ENCODE results near the gene SIRT1. TPM values are rescaled to one million over a fixed set of nuclear protein-coding genes. Genes with fewer than 3 reads are reported as not detected.

Gene SIRT1
- total RNA-seq, 8 experiments from 2014 or later = 6.1 to 23.9 (median 18.6) TPM

- H3K4me3 ChIP-seq = peak overlapping the region; percentile 56 to 84 (median 74)
- peak; percentile 66 to 80 (median 76) for ATAC-seq (replicated peaks in 6 of 8)
- peaks cover 0 to 8% of the 10 kb centered on the region in 2 donors for H3K4me1 ChIP-seq (replicated peaks in 1 of 2)
- in situ Hi-C loops (cut with MboI; ENCODE audit: low pct_unique_long_range_greater_than_20kb in 2 of 9, low sequenced_read_pairs in 9 of 9, unreplicated experiment in 9 of 9) = no loop called here
- 0 to 4% (median 0%) methylated on average over 4 to 24 of the region's 73 CpGs for WGBS, 10 experiments
- peak overlapping the region; percentile 96 to 97 for H3K27ac ChIP-seq
Observed at GRCh38 chr10:67884842-67885670, 600 bp downstream of the SIRT1 start.

- Histone ChIP-seq H3K4me1 (replicated peaks in 1 of 2) (no peaks in the 10 kb centered on the region), H3K4me3 (no peak overlapping the region), H3K27ac (no peak overlapping the region)
- ATAC-seq (replicated peaks in 6 of 8) = no peak
- 40 to 96% (median 91%) methylated on average over 1 to 14 of the region's 14 CpGs; no CpG with 5 or more reads in 2 of the 10 experiments for WGBS, 10 experiments
- in situ Hi-C loops (cut with MboI; ENCODE audit: low pct_unique_long_range_greater_than_20kb in 2 of 9, low sequenced_read_pairs in 9 of 9, unreplicated experiment in 9 of 9) = no loop called here
Observed at GRCh38 chr10:67893637-67894036, 9.2 kb downstream of the SIRT1 start.

- no peak overlapping the region for H3K4me3 ChIP-seq
- H3K27ac ChIP-seq = no peak overlapping the region
- no peak for ATAC-seq (replicated peaks in 6 of 8)
- 75 to 100% (median 98%) methylated on average over 1 to 7 of the region's 7 CpGs; no CpG with 5 or more reads in 1 of the 10 experiments for WGBS, 10 experiments
- no peaks in the 10 kb centered on the region for H3K4me1 ChIP-seq (replicated peaks in 1 of 2)
- in situ Hi-C loops (cut with MboI; ENCODE audit: low pct_unique_long_range_greater_than_20kb in 2 of 9, low sequenced_read_pairs in 9 of 9, unreplicated experiment in 9 of 9) = no loop called here
Observed at GRCh38 chr10:67903581-67903980, 19.1 kb downstream of the SIRT1 start.

- Histone ChIP-seq H3K4me1 (replicated peaks in 1 of 2) (no peaks in the 10 kb centered on the region), H3K27ac (no peak overlapping the region), H3K4me3 (no peak overlapping the region)
- WGBS, 10 experiments = 0 to 91% (median 90%) methylated on average over 1 to 2 of the region's 2 CpGs; no CpG with 5 or more reads in 5 of the 10 experiments
- no peak for ATAC-seq (replicated peaks in 6 of 8)
- in situ Hi-C loops (cut with MboI; ENCODE audit: low pct_unique_long_range_greater_than_20kb in 2 of 9, low sequenced_read_pairs in 9 of 9, unreplicated experiment in 9 of 9) = no loop called here
Observed at GRCh38 chr10:67912331-67912946, 28.0 kb downstream of the SIRT1 start.

- Histone ChIP-seq H3K27ac (no peak overlapping the region), H3K4me1 (replicated peaks in 1 of 2) (no peaks in the 10 kb centered on the region), H3K4me3 (no peak overlapping the region)
- ATAC-seq (replicated peaks in 6 of 8) = no peak
- 95 to 100% (median 100%) methylated on average over 3 to 8 of the region's 8 CpGs; no CpG with 5 or more reads in 1 of the 10 experiments for WGBS, 10 experiments
- in situ Hi-C loops (cut with MboI; ENCODE audit: low pct_unique_long_range_greater_than_20kb in 2 of 9, low sequenced_read_pairs in 9 of 9, unreplicated experiment in 9 of 9) = no loop called here
Observed at GRCh38 chr10:67914777-67915340, 30.4 kb downstream of the SIRT1 start.

GRCh38 chr10:67917169-67917568 lies 32.7 kb downstream of the SIRT1 start:
- H3K27ac ChIP-seq = no peak overlapping the region
- in situ Hi-C loops (cut with MboI; ENCODE audit: low pct_unique_long_range_greater_than_20kb in 2 of 9, low sequenced_read_pairs in 9 of 9, unreplicated experiment in 9 of 9) = no loop called here
- no peak overlapping the region for H3K4me3 ChIP-seq

GRCh38 chr10:67917679-67918078 lies 33.2 kb downstream of the SIRT1 start:
- Histone ChIP-seq H3K4me3 (no peak overlapping the region), H3K27ac (no peak overlapping the region), H3K4me1 (replicated peaks in 1 of 2) (no peaks in the 10 kb centered on the region)
- in situ Hi-C loops (cut with MboI; ENCODE audit: low pct_unique_long_range_greater_than_20kb in 2 of 9, low sequenced_read_pairs in 9 of 9, unreplicated experiment in 9 of 9) = no loop called here
- ATAC-seq (replicated peaks in 6 of 8) = no peak
- 0 to 100% (median 64%) methylated on average over 1 of the region's 1 CpG; no CpG with 5 or more reads in 1 of the 10 experiments for WGBS, 10 experiments

More at GRCh38 chr10:67917169-67917568, 32.7 kb downstream of the SIRT1 start:
- ATAC-seq (replicated peaks in 6 of 8) = peak in 1 of 8 experiments; percentile 17
- no peaks in the 10 kb centered on the region for H3K4me1 ChIP-seq (replicated peaks in 1 of 2)
- 58 to 100% (median 88%) methylated on average over 1 to 2 of the region's 2 CpGs; no CpG with 5 or more reads in 2 of the 10 experiments for WGBS, 10 experiments

GRCh38 chr10:67921065-67921464 lies 36.6 kb downstream of the SIRT1 start:
- H3K27ac ChIP-seq = no peak overlapping the region
- no peak overlapping the region for H3K4me3 ChIP-seq
- H3K4me1 ChIP-seq (replicated peaks in 1 of 2) = no peaks in the 10 kb centered on the region
- WGBS, 10 experiments = 92 to 100% (median 100%) methylated on average over 1 of the region's 1 CpG; no CpG with 5 or more reads in 5 of the 10 experiments
- in situ Hi-C loops (cut with MboI; ENCODE audit: low pct_unique_long_range_greater_than_20kb in 2 of 9, low sequenced_read_pairs in 9 of 9, unreplicated experiment in 9 of 9) = no loop called here
- ATAC-seq (replicated peaks in 6 of 8) = no peak

GRCh38 chr10:67923551-67923950 lies 39.1 kb downstream of the SIRT1 start:
- in situ Hi-C loops (cut with MboI; ENCODE audit: low pct_unique_long_range_greater_than_20kb in 2 of 9, low sequenced_read_pairs in 9 of 9, unreplicated experiment in 9 of 9) = no loop called here
- no peak overlapping the region for H3K27ac ChIP-seq
- H3K4me3 ChIP-seq = no peak overlapping the region
- no peak for ATAC-seq (replicated peaks in 6 of 8)
- WGBS, 10 experiments = 44 to 100% (median 90%) methylated on average over 1 to 5 of the region's 5 CpGs
- no peaks in the 10 kb centered on the region for H3K4me1 ChIP-seq (replicated peaks in 1 of 2)

- WGBS, 10 experiments = 74 to 100% (median 90%) methylated on average over 2 to 3 of the region's 3 CpGs
- H3K4me3 ChIP-seq = no peak overlapping the region
- in situ Hi-C loops (cut with MboI; ENCODE audit: low pct_unique_long_range_greater_than_20kb in 2 of 9, low sequenced_read_pairs in 9 of 9, unreplicated experiment in 9 of 9) = no loop called here
- H3K4me1 ChIP-seq (replicated peaks in 1 of 2) = no peaks in the 10 kb centered on the region
- no peak overlapping the region for H3K27ac ChIP-seq
- ATAC-seq (replicated peaks in 6 of 8) = no peak
Observed at GRCh38 chr10:67924136-67924535, 39.7 kb downstream of the SIRT1 start.

- Histone ChIP-seq H3K4me3 (no peak overlapping the region), H3K27ac (no peak overlapping the region), H3K4me1 (replicated peaks in 1 of 2) (no peaks in the 10 kb centered on the region)
- ATAC-seq (replicated peaks in 6 of 8) = no peak
- 11 to 100% (median 86%) methylated on average over 1 of the region's 1 CpG; no CpG with 5 or more reads in 4 of the 10 experiments for WGBS, 10 experiments
- in situ Hi-C loops (cut with MboI; ENCODE audit: low pct_unique_long_range_greater_than_20kb in 2 of 9, low sequenced_read_pairs in 9 of 9, unreplicated experiment in 9 of 9) = no loop called here
Observed at GRCh38 chr10:67925449-67926005, 41.1 kb downstream of the SIRT1 start.

- no peak for ATAC-seq (replicated peaks in 6 of 8)
- in situ Hi-C loops (cut with MboI; ENCODE audit: low pct_unique_long_range_greater_than_20kb in 2 of 9, low sequenced_read_pairs in 9 of 9, unreplicated experiment in 9 of 9) = no loop called here
- Histone ChIP-seq H3K4me3 (no peak overlapping the region), H3K4me1 (replicated peaks in 1 of 2) (no peaks in the 10 kb centered on the region), H3K27ac (no peak overlapping the region)
- 75 to 100% (median 100%) methylated on average over 1 of the region's 1 CpG for WGBS, 10 experiments
Observed at GRCh38 chr10:67926951-67927350, 42.5 kb downstream of the SIRT1 start.

GRCh38 chr10:67933199-67933598 lies 48.7 kb downstream of the SIRT1 start:
- H3K4me1 ChIP-seq (replicated peaks in 1 of 2) = no peaks in the 10 kb centered on the region
- no peak overlapping the region for H3K4me3 ChIP-seq
- 40 to 100% (median 93%) methylated on average over 1 to 2 of the region's 2 CpGs; no CpG with 5 or more reads in 2 of the 10 experiments for WGBS, 10 experiments
- ATAC-seq (replicated peaks in 6 of 8) = no peak
- in situ Hi-C loops (cut with MboI; ENCODE audit: low pct_unique_long_range_greater_than_20kb in 2 of 9, low sequenced_read_pairs in 9 of 9, unreplicated experiment in 9 of 9) = no loop called here
- no peak overlapping the region for H3K27ac ChIP-seq

Measured in motor neuron (in vitro differentiated cells).